Measurements from ENCODE around the gene WDR6. TPM values are rescaled to one million over a fixed set of nuclear protein-coding genes. Genes with fewer than 3 reads are reported as not detected.

WDR6 gene
- total RNA-seq, 1 experiment from 2014 or later: 81.9 TPM

Other genes with a start within 250 kb of the WDR6 start
- gene PRKAR2A, start 159.5 kb upstream of the WDR6 start, total RNA-seq (2014; rRNA removed; shearing (Covaris generic)): 45.0 and 46.5 TPM in 2 replicates
- gene SLC25A20, start 108.5 kb upstream of the WDR6 start, total RNA-seq (2014; rRNA removed; shearing (Covaris generic)): 6.8 and 7.0 TPM in 2 replicates
- 86.5 and 100 TPM in 2 replicates for gene ARIH2, start 88.5 kb upstream of the WDR6 start, total RNA-seq (2014; rRNA removed; shearing (Covaris generic))
- gene P4HTM, start 17.1 kb upstream of the WDR6 start, total RNA-seq (2014; rRNA removed; shearing (Covaris generic)): 0.35 and 0.36 TPM in 2 replicates
- gene DALRD3, start 11.2 kb downstream of the WDR6 start, total RNA-seq (2014; rRNA removed; shearing (Covaris generic)): 6.9 and 7.6 TPM in 2 replicates
- 58.9 and 66.0 TPM in 2 replicates for gene NDUFAF3, start 14.7 kb downstream of the WDR6 start, total RNA-seq (2014; rRNA removed; shearing (Covaris generic))
- 244 and 273 TPM in 2 replicates for gene IMPDH2, start 22.0 kb downstream of the WDR6 start, total RNA-seq (2014; rRNA removed; shearing (Covaris generic))
- 89.8 and 94.5 TPM in 2 replicates for gene QRICH1, start 86.7 kb downstream of the WDR6 start, total RNA-seq (2014; rRNA removed; shearing (Covaris generic))
- 192 TPM in 2 replicates for gene QARS1, start 97.4 kb downstream of the WDR6 start, total RNA-seq (2014; rRNA removed; shearing (Covaris generic))
- gene USP19, start 113.4 kb downstream of the WDR6 start, total RNA-seq (2014; rRNA removed; shearing (Covaris generic)): 39.2 and 41.2 TPM in 2 replicates
- gene LAMB2, start 125.7 kb downstream of the WDR6 start, total RNA-seq (2014; rRNA removed; shearing (Covaris generic)): 49.7 and 53.4 TPM in 2 replicates
- 16.0 and 19.3 TPM in 2 replicates for gene CCDC71, start 158.9 kb downstream of the WDR6 start, total RNA-seq (2014; rRNA removed; shearing (Covaris generic))
- gene KLHDC8B, start 164.2 kb downstream of the WDR6 start, total RNA-seq (2014; rRNA removed; shearing (Covaris generic)): 7.8 and 8.6 TPM in 2 replicates